Measurements from ENCODE around the gene RNF224.
A peak's percentile ranks its signal among the peaks of the same experiment; 100 is the strongest.

RNF224 gene

DNA sequence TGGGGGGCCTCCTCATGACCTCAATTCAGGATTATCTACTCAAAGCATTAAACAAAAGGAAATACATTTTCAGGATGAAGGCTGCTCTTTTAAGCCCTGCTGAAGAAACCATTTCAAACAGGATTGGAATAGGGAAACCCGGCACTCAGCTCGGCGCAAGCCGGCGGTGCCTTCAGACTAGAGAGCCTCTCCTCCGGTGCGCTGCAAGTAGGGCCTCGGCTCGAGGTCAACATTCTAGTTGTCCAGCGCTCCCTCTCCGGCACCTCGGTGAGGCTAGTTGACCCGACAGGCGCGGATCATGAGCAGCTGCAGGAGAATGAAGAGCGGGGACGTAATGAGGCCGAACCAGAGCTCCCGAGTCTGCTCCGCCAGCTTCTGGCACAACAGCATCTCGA, 22.6 kb upstream of the RNF224 start:
- H3K36me3 ChIP-seq (ENCODE audit: insufficient read depth, low read length): peaks cover 6% of the 10 kb centered on the region
- peak overlapping the region; percentile 97 for H3K4me3 ChIP-seq (ENCODE audit: low read length)
- H3K4me2 ChIP-seq (ENCODE audit: low read length): peak overlapping the region; percentile 86
- H3K27me3 ChIP-seq (ENCODE audit: control insufficient read depth, insufficient read depth, low read length): no peaks in the 10 kb centered on the region
- peak overlapping the region; percentile 96 for H3K9ac ChIP-seq (ENCODE audit: low read depth, low read length)
- H3K9me3 ChIP-seq (replicated peaks; ENCODE audit: low read length): no peaks in the 10 kb centered on the region
- peaks cover 31% of the 10 kb centered on the region for H3K4me1 ChIP-seq (ENCODE audit: control insufficient read depth, insufficient read depth, low read length)

DNA sequence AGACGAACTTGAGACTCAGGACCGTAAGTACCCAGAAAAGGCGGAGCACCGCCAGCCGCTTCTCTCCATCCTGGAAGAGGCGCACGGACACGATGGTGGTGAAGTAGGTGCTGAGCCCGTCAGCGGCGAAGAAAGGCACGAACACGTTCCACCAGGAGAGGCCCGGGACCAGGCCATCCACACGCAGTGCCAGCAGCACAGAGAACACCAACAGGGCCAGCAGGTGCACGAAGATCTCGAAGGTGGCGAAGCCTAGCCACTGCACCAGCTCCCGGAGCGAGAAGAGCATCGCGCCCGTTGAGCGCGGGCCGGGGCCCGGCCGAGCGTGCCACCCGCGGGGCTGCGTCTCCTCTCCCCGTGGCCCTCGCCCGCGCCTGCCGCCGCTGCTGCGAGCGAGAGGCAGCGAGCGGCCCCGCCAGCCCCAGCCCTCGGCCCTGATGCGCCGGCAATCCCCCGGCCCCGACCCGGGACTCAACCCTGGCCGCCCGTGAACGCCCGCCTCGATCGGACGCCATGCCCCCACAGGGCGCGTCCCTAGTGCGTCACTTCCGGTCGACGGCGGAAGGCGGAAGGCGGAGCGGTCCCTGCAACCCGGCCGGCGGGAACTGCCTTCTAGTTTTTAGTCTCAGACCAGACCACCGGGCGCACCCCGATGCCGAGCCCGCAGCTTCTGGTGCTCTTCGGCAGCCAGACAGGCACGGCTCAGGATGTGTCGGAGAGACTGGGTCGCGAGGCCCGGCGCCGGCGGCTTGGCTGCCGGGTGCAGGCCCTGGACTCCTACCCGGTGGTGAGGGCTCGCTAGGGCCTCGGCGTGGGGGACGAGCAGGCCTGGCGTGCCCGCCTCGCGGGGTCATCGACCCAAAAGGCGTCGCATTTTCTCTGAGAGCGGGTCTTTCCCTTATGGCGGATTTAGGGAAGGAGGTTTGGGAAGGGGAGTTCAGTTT, 21.9 kb upstream of the RNF224 start, which contains the start of the genes NDOR1 and TMEM203:
Gene NDOR1, plus strand, starts transcription at position 575 of the 944 bp plus-strand sequence. Its CDS starts 78 bp downstream, at position 653.
Gene TMEM203, minus strand, starts transcription at position 523 of the 944 bp plus-strand sequence. Its CDS starts 234 bp downstream, at position 289.
- Histone ChIP-seq H3K9ac (ENCODE audit: low read depth, low read length) (peak within 1 kb of the TSS; percentile 96), H3K4me2 (ENCODE audit: low read length) (peak within 1 kb of the TSS; percentile 86), H3K4me3 (ENCODE audit: low read length) (peak within 1 kb of the TSS; percentile 97), H3K36me3 (ENCODE audit: insufficient read depth, low read length) (peaks cover 6% of the 10 kb centered on the region), H3K4me1 (ENCODE audit: control insufficient read depth, insufficient read depth, low read length) (peaks cover 31% of the 10 kb centered on the region), H3K27me3 (ENCODE audit: control insufficient read depth, insufficient read depth, low read length) (no peaks in the 10 kb centered on the region), H3K9me3 (replicated peaks; ENCODE audit: low read length) (no peaks in the 10 kb centered on the region)

DNA sequence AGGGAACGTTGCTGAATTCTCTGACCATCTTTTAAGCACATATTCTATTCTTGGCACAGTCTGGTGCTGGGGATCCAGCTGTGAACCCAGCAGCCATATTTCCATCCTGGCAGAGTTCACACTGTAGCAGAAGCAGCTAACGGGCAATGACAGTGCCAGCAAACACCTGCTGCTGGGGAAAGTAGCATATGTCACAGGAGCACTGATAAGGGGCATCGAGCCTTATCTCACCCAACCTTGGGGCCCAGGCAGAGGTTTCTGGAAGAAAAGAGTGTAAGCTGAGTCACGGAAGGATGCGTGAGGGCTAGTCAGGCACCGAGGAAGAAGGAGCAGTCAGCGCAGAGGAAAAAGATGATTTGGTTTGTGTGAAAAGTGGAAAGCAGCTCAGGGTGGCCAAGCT, 20.7 kb upstream of the RNF224 start:
- Histone ChIP-seq H3K4me3 (ENCODE audit: low read length) (peak overlapping the region; percentile 97), H3K4me2 (ENCODE audit: low read length) (peak overlapping the region; percentile 86), H3K9me3 (replicated peaks; ENCODE audit: low read length) (no peaks in the 10 kb centered on the region), H3K36me3 (ENCODE audit: insufficient read depth, low read length) (peaks cover 6% of the 10 kb centered on the region), H3K9ac (ENCODE audit: low read depth, low read length) (peak overlapping the region; percentile 96), H3K27me3 (ENCODE audit: control insufficient read depth, insufficient read depth, low read length) (no peaks in the 10 kb centered on the region), H3K4me1 (ENCODE audit: control insufficient read depth, insufficient read depth, low read length) (peaks cover 25% of the 10 kb centered on the region)

DNA sequence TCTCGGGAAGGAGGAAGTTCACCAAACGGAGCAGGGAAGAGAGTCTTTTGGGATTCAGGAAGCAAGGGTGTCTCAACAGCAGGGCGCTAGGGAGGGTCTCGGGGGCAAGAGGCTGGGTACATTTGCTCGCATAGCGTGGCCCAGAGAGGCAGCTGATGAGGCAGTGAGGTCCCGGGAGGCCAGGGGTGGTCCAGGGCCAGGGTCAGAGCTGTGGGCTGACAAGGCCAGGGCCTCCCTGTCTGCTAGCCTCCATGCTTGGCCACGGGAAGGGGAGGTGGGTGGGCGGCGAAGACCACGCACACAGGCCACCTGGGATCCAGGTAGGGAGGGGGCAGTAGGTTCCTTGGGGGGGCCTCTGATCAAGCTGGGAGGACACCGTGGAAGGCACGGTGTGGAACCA, 15.8 kb upstream of the RNF224 start:
- peaks cover 10% of the 10 kb centered on the region for H3K36me3 ChIP-seq (ENCODE audit: insufficient read depth, low read length)

DNA sequence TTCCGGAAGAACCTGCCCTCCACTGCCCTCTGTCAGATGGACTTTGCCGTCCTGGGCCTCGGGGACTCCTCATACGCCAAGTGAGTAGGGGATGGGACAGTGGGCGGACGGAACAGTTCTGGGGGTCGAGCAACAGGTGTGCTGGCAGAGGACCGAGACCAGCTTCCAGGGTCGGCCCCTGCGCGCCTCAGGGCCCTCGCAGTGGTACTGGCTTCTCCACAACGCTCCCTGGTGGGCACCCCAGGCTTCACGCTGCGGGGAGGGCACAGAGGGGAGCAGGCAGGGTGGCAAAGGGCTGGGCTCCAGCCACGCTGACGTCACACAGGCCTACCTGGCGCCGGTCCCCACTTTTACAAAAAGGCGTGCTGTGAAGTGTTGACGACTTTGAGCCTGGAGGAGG, 14.8 kb upstream of the RNF224 start:
- no peak overlapping the region for H3K9ac ChIP-seq (ENCODE audit: low read depth, low read length)
- no peaks in the 10 kb centered on the region for H3K9me3 ChIP-seq (replicated peaks; ENCODE audit: low read length)
- no peak overlapping the region for H3K4me3 ChIP-seq (ENCODE audit: low read length)
- H3K36me3 ChIP-seq (ENCODE audit: insufficient read depth, low read length): peaks cover 5% of the 10 kb centered on the region
- H3K27me3 ChIP-seq (ENCODE audit: control insufficient read depth, insufficient read depth, low read length): no peaks in the 10 kb centered on the region
- peaks cover 13% of the 10 kb centered on the region for H3K4me1 ChIP-seq (ENCODE audit: control insufficient read depth, insufficient read depth, low read length)
- H3K4me2 ChIP-seq (ENCODE audit: low read length): no peak overlapping the region

More for the DNA sequence above, 15.8 kb upstream of the RNF224 start:
- Histone ChIP-seq H3K4me1 (ENCODE audit: control insufficient read depth, insufficient read depth, low read length) (peaks cover 9% of the 10 kb centered on the region), H3K27me3 (ENCODE audit: control insufficient read depth, insufficient read depth, low read length) (no peaks in the 10 kb centered on the region), H3K9ac (ENCODE audit: low read depth, low read length) (no peak overlapping the region), H3K4me2 (ENCODE audit: low read length) (no peak overlapping the region), H3K9me3 (replicated peaks; ENCODE audit: low read length) (no peaks in the 10 kb centered on the region), H3K4me3 (ENCODE audit: low read length) (no peak overlapping the region)

DNA sequence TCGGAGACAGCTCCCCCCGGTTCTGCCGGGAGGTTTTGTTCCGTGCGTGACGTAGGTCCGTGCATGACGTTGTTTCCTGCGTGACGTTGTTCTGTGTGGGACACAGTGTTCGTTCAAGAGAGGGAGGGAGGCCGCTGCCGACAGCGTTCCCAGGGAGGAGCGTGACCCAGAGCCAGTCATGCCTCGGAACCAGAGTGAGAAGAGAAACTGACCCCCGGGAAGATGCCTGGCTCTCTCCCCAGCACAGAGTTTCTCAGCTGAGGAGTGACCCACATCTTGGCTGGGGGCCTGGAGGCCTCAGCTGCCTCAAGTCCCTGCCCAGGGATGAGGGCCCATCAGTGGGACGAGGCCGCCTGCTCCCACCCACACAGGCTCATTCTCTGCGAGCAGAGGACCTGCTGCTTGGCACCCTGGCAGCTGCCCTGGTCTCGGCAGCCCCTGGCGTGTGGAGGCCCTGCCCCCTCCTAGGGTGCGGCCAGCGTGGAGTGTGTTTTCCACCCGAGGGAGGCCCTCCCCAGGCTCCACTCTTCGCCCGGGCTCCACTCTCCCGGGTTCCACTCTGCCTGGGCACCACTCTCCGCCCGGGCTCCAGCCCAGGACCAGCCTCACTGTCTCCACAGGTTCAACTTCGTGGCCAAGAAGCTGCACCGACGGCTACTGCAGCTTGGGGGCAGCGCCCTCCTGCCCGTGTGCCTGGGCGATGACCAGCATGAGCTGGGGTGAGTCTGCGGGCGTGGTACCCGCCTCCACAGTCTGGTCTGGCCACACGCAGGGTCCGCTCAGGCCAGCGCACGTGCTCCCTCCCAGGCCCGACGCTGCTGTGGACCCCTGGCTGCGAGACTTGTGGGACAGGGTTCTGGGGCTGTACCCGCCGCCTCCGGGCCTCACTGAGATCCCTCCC, 13.9 kb upstream of the RNF224 start:
- H3K27me3 ChIP-seq (ENCODE audit: control insufficient read depth, insufficient read depth, low read length): no peaks in the 10 kb centered on the region
- H3K9me3 ChIP-seq (replicated peaks; ENCODE audit: low read length): no peaks in the 10 kb centered on the region
- H3K9ac ChIP-seq (ENCODE audit: low read depth, low read length): no peak overlapping the region
- peaks cover 5% of the 10 kb centered on the region for H3K36me3 ChIP-seq (ENCODE audit: insufficient read depth, low read length)
- peaks cover 21% of the 10 kb centered on the region for H3K4me1 ChIP-seq (ENCODE audit: control insufficient read depth, insufficient read depth, low read length)
- no peak overlapping the region for H3K4me2 ChIP-seq (ENCODE audit: low read length)
- H3K4me3 ChIP-seq (ENCODE audit: low read length): no peak overlapping the region

DNA sequence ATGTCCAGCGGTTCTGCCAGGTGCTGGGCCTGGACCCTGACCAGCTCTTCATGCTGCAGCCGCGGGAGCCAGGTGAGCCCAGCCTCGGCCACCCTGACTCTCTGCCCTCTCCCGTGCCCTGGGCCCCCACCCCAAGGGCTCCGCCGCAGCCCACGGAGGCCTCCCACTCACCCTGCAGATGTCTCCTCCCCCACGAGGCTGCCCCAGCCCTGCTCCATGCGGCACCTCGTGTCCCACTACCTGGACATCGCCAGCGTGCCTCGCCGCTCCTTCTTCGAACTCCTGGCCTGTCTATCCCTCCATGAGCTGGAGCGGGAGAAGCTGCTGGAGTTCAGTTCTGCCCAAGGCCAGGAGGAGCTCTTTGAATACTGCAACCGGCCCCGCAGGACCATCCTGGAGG, 12.7 kb upstream of the RNF224 start:
- no peaks in the 10 kb centered on the region for H3K9me3 ChIP-seq (replicated peaks; ENCODE audit: low read length)
- H3K27me3 ChIP-seq (ENCODE audit: control insufficient read depth, insufficient read depth, low read length): no peaks in the 10 kb centered on the region
- peaks cover 29% of the 10 kb centered on the region for H3K4me1 ChIP-seq (ENCODE audit: control insufficient read depth, insufficient read depth, low read length)
- no peak overlapping the region for H3K4me3 ChIP-seq (ENCODE audit: low read length)
- H3K36me3 ChIP-seq (ENCODE audit: insufficient read depth, low read length): peaks cover 5% of the 10 kb centered on the region
- H3K4me2 ChIP-seq (ENCODE audit: low read length): no peak overlapping the region
- H3K9ac ChIP-seq (ENCODE audit: low read depth, low read length): no peak overlapping the region

DNA sequence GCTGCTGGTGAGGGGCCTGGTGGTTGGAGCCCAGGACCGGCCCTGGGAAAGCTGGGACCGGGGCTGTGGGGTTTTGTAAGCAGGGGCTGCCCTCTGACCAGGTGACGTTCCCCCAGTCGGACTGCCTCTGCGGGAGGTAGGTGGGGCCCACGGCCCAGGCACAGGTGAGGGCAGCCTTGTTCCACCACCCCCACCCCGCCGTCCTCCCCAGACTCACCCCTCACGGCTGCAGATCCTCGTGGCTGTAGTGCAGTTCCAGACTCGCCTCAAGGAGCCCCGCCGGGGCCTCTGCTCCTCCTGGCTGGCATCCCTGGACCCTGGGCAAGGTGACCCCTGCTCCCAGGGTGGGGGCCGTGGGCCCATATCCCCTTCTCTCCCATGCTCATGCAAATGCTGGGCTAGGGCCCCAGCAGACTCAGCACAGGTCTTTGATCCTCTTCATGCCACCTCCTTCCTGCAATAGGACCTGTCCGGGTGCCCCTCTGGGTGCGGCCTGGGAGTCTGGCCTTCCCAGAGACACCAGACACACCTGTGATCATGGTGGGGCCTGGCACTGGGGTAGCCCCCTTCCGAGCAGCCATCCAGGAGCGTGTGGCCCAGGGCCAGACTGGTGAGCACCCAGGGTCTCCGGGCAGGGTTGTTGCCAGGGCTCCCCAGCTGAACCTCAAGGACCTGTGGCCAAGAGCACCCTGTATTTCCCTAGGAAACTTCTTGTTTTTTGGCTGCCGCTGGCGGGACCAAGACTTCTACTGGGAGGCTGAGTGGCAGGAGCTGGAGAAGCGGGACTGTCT, 11.9 kb upstream of the RNF224 start:
- Histone ChIP-seq H3K27me3 (ENCODE audit: control insufficient read depth, insufficient read depth, low read length) (no peaks in the 10 kb centered on the region), H3K9me3 (replicated peaks; ENCODE audit: low read length) (no peaks in the 10 kb centered on the region), H3K9ac (ENCODE audit: low read depth, low read length) (no peak overlapping the region), H3K4me1 (ENCODE audit: control insufficient read depth, insufficient read depth, low read length) (peaks cover 29% of the 10 kb centered on the region), H3K4me2 (ENCODE audit: low read length) (no peak overlapping the region), H3K36me3 (ENCODE audit: insufficient read depth, low read length) (peaks cover 5% of the 10 kb centered on the region), H3K4me3 (ENCODE audit: low read length) (no peak overlapping the region)

DNA sequence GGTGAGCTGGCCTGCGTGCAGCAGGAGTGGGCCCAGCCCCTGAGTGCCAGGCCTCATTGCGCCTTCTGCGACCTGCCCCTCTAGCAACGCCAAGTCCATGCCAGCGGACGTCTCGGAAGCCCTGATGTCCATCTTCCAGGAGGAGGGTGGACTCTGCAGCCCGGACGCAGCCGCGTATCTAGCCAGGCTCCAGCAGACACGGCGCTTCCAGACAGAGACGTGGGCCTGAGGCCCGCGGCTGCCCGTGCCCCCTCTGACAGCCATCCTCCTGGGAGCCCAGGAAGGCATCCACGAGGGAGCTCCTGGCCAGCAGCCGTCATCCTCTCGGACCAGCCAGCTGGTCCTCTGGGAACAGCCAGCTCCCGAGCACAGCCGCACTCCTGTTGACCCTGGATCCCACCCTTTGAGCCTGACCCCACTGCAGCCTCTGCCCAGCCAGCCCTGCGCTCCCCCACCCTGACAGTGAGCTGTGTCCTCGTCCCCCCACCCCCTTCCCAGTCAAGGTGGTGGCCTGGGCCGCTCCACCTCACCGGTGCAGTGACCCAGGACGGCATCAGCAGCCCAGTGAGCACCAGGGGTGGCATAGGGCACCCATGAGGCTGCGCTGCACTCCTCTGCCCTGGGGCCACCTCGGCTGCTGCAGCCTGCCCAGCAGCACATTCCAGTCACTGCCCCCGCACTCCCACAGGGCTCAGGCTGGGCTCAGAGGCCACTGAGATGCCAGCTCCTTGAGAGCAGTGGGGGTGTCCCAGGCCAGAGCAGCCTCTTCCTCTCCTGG, 10.9 kb upstream of the RNF224 start:
- Histone ChIP-seq H3K9ac (ENCODE audit: low read depth, low read length) (no peak overlapping the region), H3K36me3 (ENCODE audit: insufficient read depth, low read length) (peaks cover 5% of the 10 kb centered on the region), H3K27me3 (ENCODE audit: control insufficient read depth, insufficient read depth, low read length) (no peaks in the 10 kb centered on the region), H3K4me1 (ENCODE audit: control insufficient read depth, insufficient read depth, low read length) (peaks cover 29% of the 10 kb centered on the region), H3K4me3 (ENCODE audit: low read length) (no peak overlapping the region), H3K4me2 (ENCODE audit: low read length) (peak overlapping the region; percentile 76), H3K9me3 (replicated peaks; ENCODE audit: low read length) (no peaks in the 10 kb centered on the region)

All from skeletal muscle satellite cell (primary cell).